ENCODE data around the gene BRWD1.

BRWD1 gene

DNA sequence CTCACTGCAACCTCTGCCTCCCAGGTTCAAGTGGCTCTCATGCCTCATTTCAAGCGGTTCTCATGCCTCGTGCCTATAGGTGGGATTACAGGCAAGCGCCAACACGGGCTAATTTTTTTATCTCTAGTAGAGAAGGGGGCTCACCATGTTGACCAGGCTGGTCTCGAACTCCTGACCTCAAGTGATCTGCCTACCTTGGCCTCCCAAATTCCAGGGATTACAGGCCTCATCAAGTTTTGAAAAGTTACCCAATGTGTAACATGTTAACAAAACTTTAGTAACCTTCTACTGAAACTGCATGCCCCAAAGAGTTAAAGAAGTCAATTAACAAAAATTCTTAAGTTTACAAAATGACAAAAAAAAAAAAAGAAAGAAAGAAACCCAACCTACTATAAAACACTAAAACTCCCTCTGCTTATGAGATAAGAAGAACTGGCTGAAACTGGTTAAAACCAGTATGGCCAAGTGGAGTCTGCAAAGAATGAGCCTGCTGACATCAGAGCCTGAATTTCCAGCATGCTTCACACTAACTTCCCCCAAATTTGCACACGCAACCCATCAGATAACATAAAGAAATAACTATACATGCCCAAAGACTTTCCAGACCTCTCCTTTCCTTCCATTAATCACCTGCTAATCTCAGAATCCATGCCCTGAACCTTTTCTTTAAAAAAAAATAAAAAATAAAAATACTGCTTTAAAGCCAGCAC is 104.7 kb downstream of the BRWD1 start:
- Histone ChIP-seq H3K9me3 (ENCODE audit: control insufficient read depth, low read length) (no peaks in the 10 kb centered on the region), H3K4me1 (ENCODE audit: control insufficient read depth, insufficient read depth, low read length) (no peaks in the 10 kb centered on the region), H3K36me3 (ENCODE audit: control insufficient read depth, insufficient read depth, low read length) (no peaks in the 10 kb centered on the region), H3K4me3 (ENCODE audit: low read length) (no peak overlapping the region), H3K9ac (ENCODE audit: low read length) (no peak overlapping the region), H3K27me3 (ENCODE audit: control insufficient read depth, insufficient read depth, low read length) (no peaks in the 10 kb centered on the region)

GRCh38 chr21:39204134-39204533 is 109.3 kb downstream of the BRWD1 start:
- Histone ChIP-seq H3K4me1 (ENCODE audit: control insufficient read depth, insufficient read depth, low read length) (no peaks in the 10 kb centered on the region), H3K9me3 (ENCODE audit: control insufficient read depth, low read length) (no peaks in the 10 kb centered on the region), H3K36me3 (ENCODE audit: control insufficient read depth, insufficient read depth, low read length) (no peaks in the 10 kb centered on the region), H3K27me3 (ENCODE audit: control insufficient read depth, insufficient read depth, low read length) (no peaks in the 10 kb centered on the region), H3K4me3 (ENCODE audit: low read length) (no peak overlapping the region), H3K9ac (ENCODE audit: low read length) (no peak overlapping the region)

DNA sequence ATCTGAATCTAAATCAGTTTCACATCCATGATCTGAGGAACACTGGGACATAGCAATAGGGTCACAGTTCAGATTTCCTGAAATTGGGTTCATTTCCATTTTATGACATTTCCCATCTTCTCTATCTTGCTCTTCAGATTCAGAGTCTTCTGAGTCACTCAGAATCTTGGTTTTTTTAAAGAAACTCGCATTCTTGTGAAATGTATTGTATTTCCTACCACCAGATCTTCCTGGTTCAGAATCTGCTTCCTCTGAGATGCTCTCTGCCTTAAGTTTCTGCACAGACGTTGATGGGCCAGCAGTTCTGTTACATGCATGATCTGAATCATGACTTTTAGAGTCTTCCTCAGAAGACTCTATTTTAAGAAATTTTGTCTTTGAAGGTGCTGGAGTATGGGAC is 114.6 kb downstream of the BRWD1 start:
- Histone ChIP-seq H3K4me1 (ENCODE audit: control insufficient read depth, insufficient read depth, low read length) (no peaks in the 10 kb centered on the region), H3K27me3 (ENCODE audit: control insufficient read depth, insufficient read depth, low read length) (no peaks in the 10 kb centered on the region), H3K9ac (ENCODE audit: low read length) (no peak overlapping the region), H3K4me3 (ENCODE audit: low read length) (no peak overlapping the region), H3K9me3 (ENCODE audit: control insufficient read depth, low read length) (no peaks in the 10 kb centered on the region), H3K36me3 (ENCODE audit: control insufficient read depth, insufficient read depth, low read length) (peaks cover 9% of the 10 kb centered on the region)

DNA sequence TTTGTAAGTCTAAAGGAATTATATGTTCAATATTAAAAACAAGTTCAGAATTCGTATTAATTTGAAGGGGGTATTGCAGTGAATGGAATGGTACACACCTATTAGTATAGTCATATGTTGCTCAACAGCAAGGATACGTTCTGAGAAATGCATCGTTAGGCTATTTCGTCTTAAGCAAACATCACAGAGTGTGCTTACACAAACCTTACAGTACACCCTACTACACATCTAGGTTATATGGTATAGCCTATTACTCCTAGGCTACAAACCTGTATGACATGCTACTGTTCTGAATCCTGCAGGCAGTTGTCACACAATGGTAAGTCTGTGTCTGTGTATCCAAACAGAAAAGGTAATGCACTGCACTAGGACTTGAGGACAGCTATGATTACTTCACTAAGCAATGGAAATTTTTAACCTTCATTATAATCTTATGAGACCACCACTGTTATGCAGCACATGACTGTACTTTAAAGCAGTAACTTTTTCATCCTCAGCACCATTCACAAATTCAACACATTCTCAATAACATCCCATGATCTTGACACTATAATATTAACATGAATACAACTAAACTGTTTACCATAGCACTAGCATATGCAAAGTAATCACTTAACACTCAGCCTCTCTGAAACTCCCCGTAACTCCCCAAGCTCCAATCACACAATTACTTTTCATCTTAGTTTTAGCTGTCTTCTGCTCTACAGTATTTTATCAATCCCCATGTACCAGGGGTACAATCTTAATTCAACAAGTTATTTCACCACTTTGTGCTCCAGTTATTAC is 115.8 kb downstream of the BRWD1 start:
- no peak overlapping the region for H3K9ac ChIP-seq (ENCODE audit: low read length)
- H3K36me3 ChIP-seq (ENCODE audit: control insufficient read depth, insufficient read depth, low read length) = peaks cover 9% of the 10 kb centered on the region
- no peaks in the 10 kb centered on the region for H3K27me3 ChIP-seq (ENCODE audit: control insufficient read depth, insufficient read depth, low read length)

DNA sequence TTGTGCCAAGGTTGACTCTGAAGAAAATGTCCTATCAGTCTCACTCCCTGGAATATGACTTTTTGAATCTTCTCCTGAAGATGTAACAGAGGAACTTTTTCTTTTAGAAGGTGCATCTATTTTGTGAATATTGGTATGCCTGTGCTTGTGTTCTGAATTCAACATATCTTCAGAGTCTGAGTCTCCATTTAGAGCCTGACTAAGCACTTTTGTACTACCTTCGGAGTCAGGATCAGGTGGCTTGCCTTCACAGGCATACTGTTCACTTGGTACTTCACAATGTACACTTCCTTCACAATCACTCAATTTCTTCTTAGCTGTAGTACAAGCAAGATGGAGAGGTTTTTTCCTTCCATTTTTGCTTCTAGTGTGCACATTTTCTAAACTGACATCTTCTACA is 116.6 kb downstream of the BRWD1 start:
- H3K4me3 ChIP-seq (ENCODE audit: low read length) = no peak overlapping the region
- H3K9ac ChIP-seq (ENCODE audit: low read length) = no peak overlapping the region
- H3K4me1 ChIP-seq (ENCODE audit: control insufficient read depth, insufficient read depth, low read length) = no peaks in the 10 kb centered on the region
- peaks cover 9% of the 10 kb centered on the region for H3K36me3 ChIP-seq (ENCODE audit: control insufficient read depth, insufficient read depth, low read length)
- no peaks in the 10 kb centered on the region for H3K9me3 ChIP-seq (ENCODE audit: control insufficient read depth, low read length)
- no peaks in the 10 kb centered on the region for H3K27me3 ChIP-seq (ENCODE audit: control insufficient read depth, insufficient read depth, low read length)

More for the DNA sequence above, 115.8 kb downstream of the BRWD1 start:
- Histone ChIP-seq H3K4me3 (ENCODE audit: low read length) (no peak overlapping the region), H3K4me1 (ENCODE audit: control insufficient read depth, insufficient read depth, low read length) (no peaks in the 10 kb centered on the region), H3K9me3 (ENCODE audit: control insufficient read depth, low read length) (no peaks in the 10 kb centered on the region)

- H3K9me3 ChIP-seq (ENCODE audit: control insufficient read depth, low read length) = no peaks in the 10 kb centered on the region
- H3K9ac ChIP-seq (ENCODE audit: low read length) = no peak overlapping the region
- H3K4me1 ChIP-seq (ENCODE audit: control insufficient read depth, insufficient read depth, low read length) = no peaks in the 10 kb centered on the region
- H3K27me3 ChIP-seq (ENCODE audit: control insufficient read depth, insufficient read depth, low read length) = no peaks in the 10 kb centered on the region
- no peak overlapping the region for H3K4me3 ChIP-seq (ENCODE audit: low read length)
- H3K36me3 ChIP-seq (ENCODE audit: control insufficient read depth, insufficient read depth, low read length) = peaks cover 9% of the 10 kb centered on the region
These were observed 117.1 kb downstream of the BRWD1 start for GRCh38 chr21:39196310-39196709.

DNA sequence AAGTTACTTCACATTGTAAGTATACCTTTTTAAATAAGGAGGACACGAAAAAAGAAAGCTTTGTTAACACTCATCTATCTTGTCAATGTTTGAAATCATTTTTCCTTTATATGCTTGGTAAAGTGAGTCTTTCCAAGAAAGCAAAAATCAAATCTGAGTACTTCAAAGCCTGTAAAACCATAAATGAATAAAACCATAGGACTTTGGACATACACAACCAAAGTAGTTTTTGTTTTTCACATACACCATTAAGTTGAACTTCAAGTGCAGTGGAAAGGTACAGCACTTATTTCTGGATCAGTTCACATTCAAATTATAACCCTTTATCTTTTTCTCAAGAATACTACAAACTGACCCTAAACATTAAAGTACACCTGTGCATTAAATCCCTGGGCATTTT is 120.1 kb downstream of the BRWD1 start:
- Histone ChIP-seq H3K4me1 (ENCODE audit: control insufficient read depth, insufficient read depth, low read length) (no peaks in the 10 kb centered on the region), H3K9ac (ENCODE audit: low read length) (no peak overlapping the region), H3K36me3 (ENCODE audit: control insufficient read depth, insufficient read depth, low read length) (peaks cover 8% of the 10 kb centered on the region), H3K4me3 (ENCODE audit: low read length) (no peak overlapping the region), H3K9me3 (ENCODE audit: control insufficient read depth, low read length) (no peaks in the 10 kb centered on the region), H3K27me3 (ENCODE audit: control insufficient read depth, insufficient read depth, low read length) (no peaks in the 10 kb centered on the region)

- no peak overlapping the region for H3K4me3 ChIP-seq (ENCODE audit: low read length)
- no peaks in the 10 kb centered on the region for H3K9me3 ChIP-seq (ENCODE audit: control insufficient read depth, low read length)
- H3K4me1 ChIP-seq (ENCODE audit: control insufficient read depth, insufficient read depth, low read length) = no peaks in the 10 kb centered on the region
- H3K27me3 ChIP-seq (ENCODE audit: control insufficient read depth, insufficient read depth, low read length) = no peaks in the 10 kb centered on the region
- H3K9ac ChIP-seq (ENCODE audit: low read length) = no peak overlapping the region
- no peaks in the 10 kb centered on the region for H3K36me3 ChIP-seq (ENCODE audit: control insufficient read depth, insufficient read depth, low read length)
These were observed 123.4 kb downstream of the BRWD1 start for GRCh38 chr21:39189857-39190604.

DNA sequence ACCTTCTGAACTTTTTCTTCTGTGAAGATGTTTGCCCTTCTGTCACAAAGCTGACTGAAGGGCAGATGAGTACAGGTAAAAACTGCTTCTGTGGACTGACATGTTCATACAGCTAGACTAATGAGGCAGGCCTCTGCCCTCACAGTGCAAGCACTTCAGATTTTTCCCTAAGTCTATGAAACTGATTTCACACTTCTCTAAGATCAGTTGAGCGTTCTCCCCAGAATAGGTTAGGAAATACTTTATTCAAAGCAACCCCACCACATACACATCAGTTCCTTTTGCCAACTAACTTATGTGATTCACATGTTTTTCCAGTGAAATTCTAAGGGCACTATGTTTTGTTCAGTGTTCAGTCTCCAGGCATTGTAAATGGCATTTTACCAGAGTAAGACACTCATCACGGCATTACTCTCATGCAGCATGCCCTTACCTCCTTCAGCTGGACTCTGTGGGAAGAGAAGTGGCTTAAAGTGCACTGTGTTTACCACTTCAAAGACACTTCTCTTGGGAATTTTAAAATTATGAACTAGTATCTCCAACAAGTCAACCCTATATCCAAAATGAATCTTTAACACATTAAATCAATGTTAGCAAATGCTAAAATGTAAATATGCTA is 124.8 kb downstream of the BRWD1 start:
- no peaks in the 10 kb centered on the region for H3K36me3 ChIP-seq (ENCODE audit: control insufficient read depth, insufficient read depth, low read length)
- no peaks in the 10 kb centered on the region for H3K9me3 ChIP-seq (ENCODE audit: control insufficient read depth, low read length)
- H3K27me3 ChIP-seq (ENCODE audit: control insufficient read depth, insufficient read depth, low read length) = no peaks in the 10 kb centered on the region
- H3K4me3 ChIP-seq (ENCODE audit: low read length) = no peak overlapping the region
- no peaks in the 10 kb centered on the region for H3K4me1 ChIP-seq (ENCODE audit: control insufficient read depth, insufficient read depth, low read length)
- no peak overlapping the region for H3K9ac ChIP-seq (ENCODE audit: low read length)

DNA sequence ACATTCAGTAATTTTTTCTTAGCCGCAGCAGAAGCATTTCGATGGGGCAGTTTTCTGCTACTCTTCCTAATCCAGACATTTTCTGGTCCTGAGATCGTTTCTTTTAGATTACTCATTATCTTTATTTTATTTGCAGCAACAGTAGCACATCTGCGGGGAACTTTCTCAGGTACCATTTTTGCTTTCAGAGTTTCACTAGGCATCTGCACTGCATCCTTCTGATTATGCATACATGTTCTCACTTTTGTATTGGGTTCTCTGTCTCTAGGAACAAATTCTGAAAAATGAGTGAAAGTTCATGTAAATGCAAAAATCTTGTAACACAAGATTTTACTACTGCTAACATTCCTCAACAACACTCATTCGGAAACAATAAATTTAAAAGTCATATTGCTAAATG is 126.3 kb downstream of the BRWD1 start:
- Histone ChIP-seq H3K9me3 (ENCODE audit: control insufficient read depth, low read length) (no peaks in the 10 kb centered on the region), H3K36me3 (ENCODE audit: control insufficient read depth, insufficient read depth, low read length) (no peaks in the 10 kb centered on the region)

DNA sequence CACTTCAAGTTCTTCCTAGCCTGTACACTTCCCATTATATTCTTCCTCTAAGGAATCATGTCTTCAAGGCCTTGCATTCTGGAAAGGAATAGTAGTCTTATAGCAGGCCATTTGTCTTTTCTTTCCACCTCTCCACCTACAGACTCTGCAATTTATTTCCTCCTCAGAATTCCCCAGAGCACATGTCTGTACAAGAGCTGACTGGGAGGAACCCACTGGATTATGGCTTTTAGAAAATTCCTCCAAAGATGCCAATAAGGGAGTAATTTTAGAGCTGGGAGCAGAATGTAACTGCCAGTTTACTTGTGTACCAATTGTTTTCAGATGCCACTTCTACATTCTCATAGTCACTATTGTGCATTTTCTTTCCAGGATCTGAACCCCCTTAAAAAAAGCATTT is 126.8 kb downstream of the BRWD1 start:
- Histone ChIP-seq H3K27me3 (ENCODE audit: control insufficient read depth, insufficient read depth, low read length) (no peaks in the 10 kb centered on the region), H3K4me3 (ENCODE audit: low read length) (no peak overlapping the region), H3K9ac (ENCODE audit: low read length) (no peak overlapping the region), H3K9me3 (ENCODE audit: control insufficient read depth, low read length) (no peaks in the 10 kb centered on the region), H3K36me3 (ENCODE audit: control insufficient read depth, insufficient read depth, low read length) (no peaks in the 10 kb centered on the region), H3K4me1 (ENCODE audit: control insufficient read depth, insufficient read depth, low read length) (peaks cover 4% of the 10 kb centered on the region)

More for the DNA sequence above, 126.3 kb downstream of the BRWD1 start:
- Histone ChIP-seq H3K4me3 (ENCODE audit: low read length) (no peak overlapping the region), H3K27me3 (ENCODE audit: control insufficient read depth, insufficient read depth, low read length) (no peaks in the 10 kb centered on the region), H3K9ac (ENCODE audit: low read length) (no peak overlapping the region), H3K4me1 (ENCODE audit: control insufficient read depth, insufficient read depth, low read length) (peaks cover 4% of the 10 kb centered on the region)

- no peak overlapping the region for H3K4me3 ChIP-seq (ENCODE audit: low read length)
- no peaks in the 10 kb centered on the region for H3K27me3 ChIP-seq (ENCODE audit: control insufficient read depth, insufficient read depth, low read length)
- H3K9ac ChIP-seq (ENCODE audit: low read length) = no peak overlapping the region
- peaks cover 4% of the 10 kb centered on the region for H3K4me1 ChIP-seq (ENCODE audit: control insufficient read depth, insufficient read depth, low read length)
- no peaks in the 10 kb centered on the region for H3K36me3 ChIP-seq (ENCODE audit: control insufficient read depth, insufficient read depth, low read length)
- H3K9me3 ChIP-seq (ENCODE audit: control insufficient read depth, low read length) = no peaks in the 10 kb centered on the region
These were observed 128.3 kb downstream of the BRWD1 start for GRCh38 chr21:39185157-39185556.

Data from mucosa of stomach (tissue), 1 donor.